Loucy (cell line): ENCODE data around the gene GPR85.

Experiments used
- H2AFZ ChIP-seq: fragments of 200-600 bp; sonication (generic); 2 replicates; pipeline ENCODE4 v1.6.0; 2016; ENCODE audit warnings: antibody characterized with exemption, mild to moderate bottlenecking, low read length, moderate library complexity
- H3F3A ChIP-seq: fragments of 200-600 bp; 2 replicates; pipeline ENCODE4 v1.6.0; 2016; ENCODE audit warnings: antibody characterized with exemption, low read depth, mild to moderate bottlenecking
- H3K27me3 ChIP-seq: fragments of 200-600 bp; sonication (generic); 2 replicates; pipeline ENCODE4 v1.6.1; 2014; ENCODE audit warnings: low read length, mild to moderate bottlenecking; ENCODE audit not compliant: insufficient read depth, poor library complexity, severe bottlenecking
- H3K36me3 ChIP-seq: fragments of 200-600 bp; sonication (generic); 2 replicates; pipeline ENCODE4 v1.6.1; 2016; ENCODE audit warnings: low read length; ENCODE audit not compliant: insufficient read depth
- H3K4me1 ChIP-seq: fragments of 200-600 bp; sonication (generic); 2 replicates; pipeline ENCODE4 v1.5.1; 2014; ENCODE audit warnings: low read length, mild to moderate bottlenecking; ENCODE audit not compliant: insufficient read depth, poor library complexity, severe bottlenecking
- H3K4me2 ChIP-seq: fragments of 200-600 bp; sonication (generic); 2 replicates; pipeline ENCODE4 v1.6.0; 2014; ENCODE audit warnings: antibody characterized with exemption, low read length, low read depth, mild to moderate bottlenecking; ENCODE audit not compliant: poor library complexity, severe bottlenecking
- H3K4me3 ChIP-seq: fragments of 200-600 bp; sonication (generic); 2 replicates; pipeline ENCODE4 v1.5.1; 2014; ENCODE audit warnings: low read length, mild to moderate bottlenecking, mixed read lengths; ENCODE audit not compliant: poor library complexity, severe bottlenecking
- H3K79me2 ChIP-seq: fragments of 200-600 bp; sonication (generic); 2 replicates; pipeline ENCODE4 v1.6.1; 2014; ENCODE audit warnings: low read length; ENCODE audit not compliant: insufficient read depth
- H3K9ac ChIP-seq: fragments of 200-600 bp; sonication (generic); 2 replicates; pipeline ENCODE4 v1.6.0; 2014; ENCODE audit warnings: mild to moderate bottlenecking, low read depth, low read length, moderate library complexity; ENCODE audit not compliant: poor library complexity, severe bottlenecking
- H3K9me2 ChIP-seq: fragments of 200-600 bp; sonication (generic); replicated peaks from 2 replicates; pipeline ENCODE4 v1.6.1; 2016; ENCODE audit warnings: low read depth, low read length, mixed read lengths
- H3K9me3 ChIP-seq: fragments of 200-600 bp; sonication (generic); 2 replicates; pipeline ENCODE4 v1.6.1; 2014; ENCODE audit warnings: mild to moderate bottlenecking, antibody characterized with exemption, low read length, low read depth; ENCODE audit not compliant: insufficient read depth
- H4K20me1 ChIP-seq: fragments of 200-600 bp; sonication (generic); 2 replicates; pipeline ENCODE4 v1.6.0; 2014; ENCODE audit warnings: antibody characterized with exemption, low read length, mild to moderate bottlenecking; ENCODE audit not compliant: insufficient read depth, poor library complexity, severe bottlenecking
- CTCF ChIP-seq: fragments of 200-600 bp; sonication (generic); conservative IDR thresholded peaks from 2 replicates; pipeline ENCODE4 v1.5.1; 2014; ENCODE audit warnings: mild to moderate bottlenecking, antibody characterized with exemption, low read length
- EZH2phosphoT487 ChIP-seq: fragments of 200-600 bp; IDR thresholded peaks from 2 replicates; pipeline ENCODE4 v1.6.1; 2018; ENCODE audit warnings: antibody characterized with exemption, mild to moderate bottlenecking, moderate library complexity, borderline replicate concordance

GPR85 gene

DNA sequence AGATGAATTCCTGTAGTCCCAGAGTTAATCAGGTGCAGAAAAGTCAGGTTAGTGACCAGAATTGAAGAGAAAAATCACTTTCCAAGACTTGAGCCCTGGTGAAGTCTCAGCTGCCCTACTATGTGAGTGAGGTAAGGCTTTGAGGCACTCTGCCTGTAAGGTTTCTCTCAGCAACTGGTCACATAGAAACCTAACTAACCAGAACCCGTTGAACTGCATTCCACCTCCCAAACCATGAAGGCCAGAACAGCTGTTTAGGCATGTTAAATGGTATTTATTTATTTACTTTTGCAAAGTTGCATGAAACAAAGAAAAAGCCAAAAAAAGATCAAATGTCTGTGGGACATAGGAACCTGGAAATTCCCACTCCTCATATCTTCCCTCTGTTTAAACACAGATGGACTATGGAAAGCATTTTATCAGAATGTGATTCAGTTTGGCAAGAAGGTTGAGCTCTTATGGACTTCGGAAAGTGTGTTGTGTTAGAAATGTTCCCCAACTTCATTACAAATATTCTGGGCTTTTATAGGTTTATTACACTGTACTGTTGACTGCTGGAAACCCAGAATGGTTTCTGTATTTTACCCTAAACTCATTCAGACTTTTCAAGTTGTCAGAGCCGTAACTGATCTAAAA, 12.8 kb upstream of the GPR85 start:
- Histone ChIP-seq H2AFZ (no peak overlapping the region), H3K4me1 (no peaks in the 10 kb centered on the region), H3F3A (no peaks in the 10 kb centered on the region), H3K9me2 (no peaks in the 10 kb centered on the region), H3K27me3 (no peaks in the 10 kb centered on the region), H3K36me3 (no peaks in the 10 kb centered on the region), H3K4me3 (no peak overlapping the region), H3K9me3 (no peaks in the 10 kb centered on the region), H3K4me2 (no peak overlapping the region), H4K20me1 (no peaks in the 10 kb centered on the region), H3K9ac (no peak overlapping the region), H3K79me2 (no peaks in the 10 kb centered on the region)
- no peak for TF ChIP-seq CTCF
- TF ChIP-seq EZH2phosphoT487 = no peak

GRCh38 chr7:113094517-113095249, 8.1 kb upstream of the GPR85 start:
- Histone ChIP-seq H3K9me2 (no peaks in the 10 kb centered on the region), H4K20me1 (no peaks in the 10 kb centered on the region), H2AFZ (no peak overlapping the region), H3K36me3 (no peaks in the 10 kb centered on the region), H3K9me3 (no peaks in the 10 kb centered on the region), H3K4me2 (no peak overlapping the region), H3K4me3 (no peak overlapping the region), H3K79me2 (no peaks in the 10 kb centered on the region), H3K9ac (no peak overlapping the region), H3K4me1 (no peaks in the 10 kb centered on the region), H3F3A (no peaks in the 10 kb centered on the region), H3K27me3 (no peaks in the 10 kb centered on the region)
- TF ChIP-seq EZH2phosphoT487 = no peak
- TF ChIP-seq CTCF = no peak

GRCh38 chr7:113093561-113093960, 6.9 kb upstream of the GPR85 start:
- no peaks in the 10 kb centered on the region for H3K4me1 ChIP-seq

More at GRCh38 chr7:113093561-113093960, 6.9 kb upstream of the GPR85 start:
- H2AFZ ChIP-seq = no peak overlapping the region
- no peaks in the 10 kb centered on the region for H3K36me3 ChIP-seq
- H3K9ac ChIP-seq = no peak overlapping the region
- TF ChIP-seq CTCF (no peak), EZH2phosphoT487 (no peak)
- H3K79me2 ChIP-seq = no peaks in the 10 kb centered on the region
- no peaks in the 10 kb centered on the region for H4K20me1 ChIP-seq
- H3K9me2 ChIP-seq = no peaks in the 10 kb centered on the region
- H3K9me3 ChIP-seq = no peaks in the 10 kb centered on the region
- no peaks in the 10 kb centered on the region for H3K27me3 ChIP-seq
- H3F3A ChIP-seq = no peaks in the 10 kb centered on the region
- no peak overlapping the region for H3K4me2 ChIP-seq
- H3K4me3 ChIP-seq = no peak overlapping the region
